HepG2 (cell line): ENCODE data around the gene TMEM87B. TPM values are rescaled to one million over a fixed set of nuclear protein-coding genes. Genes with fewer than 3 reads are reported as not detected.

Source experiments
- ATAC-seq: fragments of 200-7000 bp; cut with Tn5 transposase; 3 replicates; pipeline ENCODE4 v1.9.1; 2020; ENCODE audit warnings: mild to moderate bottlenecking, moderate library complexity
- BruUV-seq: library from RNA; stranded (reverse); fragments of 400-500 nt; replicated peaks from 2 replicates; lab custom pipeline; 2021; lab: Mats Ljungman, UMichigan
- CTCF ChIA-PET: fragments of 300-600 bp; formaldehyde crosslinking; extraction: SDS; loops from one replicate; lab custom pipeline; 2021; ENCODE audit warnings: low total read pairs, inconsistent platforms, low intra/inter-chr PET ratio; lab: Yijun Ruan, JAX
- POLR2A ChIA-PET: fragments of 350-600 bp; sonication (Branson Sonifier 250); formaldehyde crosslinking; loops from one replicate; lab custom pipeline; 2020; ENCODE audit warnings: antibody characterized with exemption, inconsistent platforms; lab: Yijun Ruan, JAX
- DNase-seq: peaks from one replicate; pipeline ENCODE4 v3.0.0-alpha.2; 2015; ENCODE audit warnings: low spot score
- FAIRE-seq: peaks from 3 replicates; lab custom pipeline; 2011; peaks lifted over from hg19 to GRCh38; lab: Jason Lieb, UNC
- H2AFZ ChIP-seq: one replicate; pipeline ENCODE4 v1.6.1; 2011; ENCODE audit warnings: low read length, inconsistent platforms
- H3K27ac ChIP-seq: fragments of 300-600 bp; 3 replicates; pipeline ENCODE4 v1.8.0; 2011; ENCODE audit warnings: mixed run types, mild to moderate bottlenecking, mixed read lengths, low read length, inconsistent platforms; ENCODE audit not compliant: insufficient read depth; ENCODE audit errors: extremely low read length
- H3K27me3 ChIP-seq, 2 experiments: fragments of 200-600 bp in 1 of 2; 2 replicates in 1 of 2; 3 replicates in 1 of 2; pipeline versions ENCODE4 v1.6.0 to v1.8.0; 2011; ENCODE audit warnings: low read length in 2 of 2, mild to moderate bottlenecking in 2 of 2, moderate library complexity in 2 of 2, inconsistent platforms in 1 of 2; ENCODE audit not compliant: insufficient read depth in 2 of 2, control insufficient read depth in 1 of 2
- H3K36me3 ChIP-seq, 2 experiments: fragments of 200-600 bp in 1 of 2; replicated peaks in 1 of 2; 2 replicates in 1 of 2; 3 replicates in 1 of 2; pipeline versions ENCODE4 v1.5.1 to v1.8.0; 2011; ENCODE audit warnings: low read length in 2 of 2, inconsistent platforms in 1 of 2; ENCODE audit not compliant: insufficient read depth in 2 of 2, control insufficient read depth in 1 of 2
- H3K4me1 ChIP-seq: 2 replicates; pipeline ENCODE4 v1.5.1; 2012; ENCODE audit warnings: low read length, inconsistent platforms; ENCODE audit not compliant: insufficient read depth
- H3K4me2 ChIP-seq: 2 replicates; pipeline ENCODE4 v1.6.0; 2011; ENCODE audit warnings: low read depth, low read length, inconsistent platforms
- H3K4me3 ChIP-seq, 3 experiments: fragments of 200-600 bp in 1 of 3; sonication (generic), shearing (Covaris generic) in 1 of 3; replicated peaks in 1 of 3; 2 replicates each; pipeline ENCODE4 v1.5.1; 2011 to 2016; ENCODE audit warnings: low read length in 3 of 3, inconsistent platforms in 2 of 3, low read depth in 2 of 3, mild to moderate bottlenecking in 2 of 3, control low read depth in 1 of 3, mixed read lengths in 1 of 3; ENCODE audit not compliant: insufficient read depth in 1 of 3
- H3K79me2 ChIP-seq: one replicate; pipeline ENCODE4 v1.6.1; 2011; ENCODE audit warnings: low read length, inconsistent platforms; ENCODE audit not compliant: insufficient read depth
- H3K9ac ChIP-seq: 2 replicates; pipeline ENCODE4 v1.6.0; 2011; ENCODE audit warnings: mild to moderate bottlenecking, low read depth, low read length, inconsistent platforms; ENCODE audit not compliant: insufficient read depth
- H3K9me3 ChIP-seq: 2 replicates; pipeline ENCODE4 v1.5.1; 2012; ENCODE audit warnings: mild to moderate bottlenecking, low read length
- H4K20me1 ChIP-seq: 2 replicates; pipeline ENCODE4 v1.6.0; 2011; ENCODE audit warnings: inconsistent platforms, mild to moderate bottlenecking, low read length, moderate library complexity; ENCODE audit not compliant: insufficient read depth
- WGBS: methylation state at CpG from one replicate; pipeline ENCODE4 v1.1.6; 2017; ENCODE audit warnings: low lambda C conversion rate; 5-methylcytosine and 5-hydroxymethylcytosine counted together
- in situ Hi-C: cut with HindIII; loops from 2 replicates; pipeline ENCODE4 v1.10.0; 2017; ENCODE audit warnings: low pct_unique_long_range_greater_than_20kb; ENCODE audit not compliant: extremely low pct_ligation_motif_present
- intact Hi-C: fragments of 100-400 bp; cut with micrococcal nuclease; formaldehyde crosslinking; loops from one replicate; pipeline ENCODE4 v1.10.0; 2022; ENCODE audit not compliant: unreplicated experiment
- polyA plus RNA-seq, 8 experiments: library from polyadenylated mRNA; depleted of rRNA in 3 of 8; stranded (reverse) in 7 of 8; unstranded in 1 of 8; fragments of >200 nt; fragmentation: Illumina TruSeq in 4 of 8; extraction: Trizol in 4 of 8; gene quantifications; 2 replicates each; pipeline versions ENCODE4 v1.2.1 to v1.2.3, GENCODE V29; 2011 to 2016; ENCODE audit warnings: low read depth in 4 of 8, missing spikeins in 1 of 8, mixed read lengths in 1 of 8; ENCODE audit not compliant: insufficient read depth in 1 of 8
- total RNA-seq, 5 experiments: library from RNA; depleted of rRNA; stranded (reverse); fragments of >200 nt; fragmentation: Illumina TruSeq; extraction: Trizol; gene quantifications; 2 replicates each; pipeline ENCODE4 v1.2.3, GENCODE V29; 2016; ENCODE audit warnings: low read depth in 1 of 5
- TF ChIP-seq, protein P1 (sequence below): sonication (generic); formaldehyde crosslinking; IDR thresholded peaks from 2 replicates; pipeline ENCODE4 v1.4.0; 2020; ENCODE audit warnings: missing genetic modification reagents

TMEM87B gene
- total and polyA plus RNA-seq, 2 of the 13 experiments (the other 11 are each of a cell fraction or from before 2014, with no cell fraction given) = 15.1 to 16.2 TPM

DNA sequence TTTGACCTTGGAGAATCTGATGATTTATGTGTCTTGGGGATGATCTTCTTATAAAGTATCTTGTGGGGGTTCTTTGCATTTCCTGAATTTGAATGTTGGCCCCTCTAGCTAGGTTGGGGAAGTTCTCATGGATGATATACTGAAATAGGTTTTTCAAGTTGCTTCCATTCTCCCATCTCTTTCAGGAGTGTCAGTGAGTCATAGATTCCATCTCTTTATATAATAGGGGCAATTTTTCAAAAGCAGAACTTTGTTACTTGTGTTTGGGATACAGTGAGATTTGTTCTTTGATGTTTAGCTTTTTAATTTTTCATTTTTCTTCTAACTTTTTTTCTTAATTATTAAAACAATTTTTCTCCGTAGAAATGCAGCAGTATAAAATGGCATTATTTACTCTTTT, 19.4 kb downstream of the TMEM87B start:
- BruUV-seq = no TSS peak
- Histone ChIP-seq H3K4me2 (no peak overlapping the region), H4K20me1 (no peaks in the 10 kb centered on the region), H3K36me3 (peaks cover 3 to 36% of the 10 kb centered on the region in 2 experiments; a peak in 3 of 5 replicates), H2AFZ (no peak overlapping the region), H3K27ac (no peak overlapping the region), H3K4me1 (no peaks in the 10 kb centered on the region), H3K9me3 (no peaks in the 10 kb centered on the region), H3K9ac (no peak overlapping the region), H3K4me3 (no peak overlapping the region)
- WGBS = 98% methylated on average over 1 of the region's 1 CpG
- FAIRE-seq (no peak), ATAC-seq (no peak), DNase-seq (no peak)
- ChIA-PET CTCF (no interaction called here), POLR2A (no interaction called here)
- intact Hi-C loops = no loop called here
- in situ Hi-C loops = no loop called here
- TF ChIP-seq, protein P1, sequence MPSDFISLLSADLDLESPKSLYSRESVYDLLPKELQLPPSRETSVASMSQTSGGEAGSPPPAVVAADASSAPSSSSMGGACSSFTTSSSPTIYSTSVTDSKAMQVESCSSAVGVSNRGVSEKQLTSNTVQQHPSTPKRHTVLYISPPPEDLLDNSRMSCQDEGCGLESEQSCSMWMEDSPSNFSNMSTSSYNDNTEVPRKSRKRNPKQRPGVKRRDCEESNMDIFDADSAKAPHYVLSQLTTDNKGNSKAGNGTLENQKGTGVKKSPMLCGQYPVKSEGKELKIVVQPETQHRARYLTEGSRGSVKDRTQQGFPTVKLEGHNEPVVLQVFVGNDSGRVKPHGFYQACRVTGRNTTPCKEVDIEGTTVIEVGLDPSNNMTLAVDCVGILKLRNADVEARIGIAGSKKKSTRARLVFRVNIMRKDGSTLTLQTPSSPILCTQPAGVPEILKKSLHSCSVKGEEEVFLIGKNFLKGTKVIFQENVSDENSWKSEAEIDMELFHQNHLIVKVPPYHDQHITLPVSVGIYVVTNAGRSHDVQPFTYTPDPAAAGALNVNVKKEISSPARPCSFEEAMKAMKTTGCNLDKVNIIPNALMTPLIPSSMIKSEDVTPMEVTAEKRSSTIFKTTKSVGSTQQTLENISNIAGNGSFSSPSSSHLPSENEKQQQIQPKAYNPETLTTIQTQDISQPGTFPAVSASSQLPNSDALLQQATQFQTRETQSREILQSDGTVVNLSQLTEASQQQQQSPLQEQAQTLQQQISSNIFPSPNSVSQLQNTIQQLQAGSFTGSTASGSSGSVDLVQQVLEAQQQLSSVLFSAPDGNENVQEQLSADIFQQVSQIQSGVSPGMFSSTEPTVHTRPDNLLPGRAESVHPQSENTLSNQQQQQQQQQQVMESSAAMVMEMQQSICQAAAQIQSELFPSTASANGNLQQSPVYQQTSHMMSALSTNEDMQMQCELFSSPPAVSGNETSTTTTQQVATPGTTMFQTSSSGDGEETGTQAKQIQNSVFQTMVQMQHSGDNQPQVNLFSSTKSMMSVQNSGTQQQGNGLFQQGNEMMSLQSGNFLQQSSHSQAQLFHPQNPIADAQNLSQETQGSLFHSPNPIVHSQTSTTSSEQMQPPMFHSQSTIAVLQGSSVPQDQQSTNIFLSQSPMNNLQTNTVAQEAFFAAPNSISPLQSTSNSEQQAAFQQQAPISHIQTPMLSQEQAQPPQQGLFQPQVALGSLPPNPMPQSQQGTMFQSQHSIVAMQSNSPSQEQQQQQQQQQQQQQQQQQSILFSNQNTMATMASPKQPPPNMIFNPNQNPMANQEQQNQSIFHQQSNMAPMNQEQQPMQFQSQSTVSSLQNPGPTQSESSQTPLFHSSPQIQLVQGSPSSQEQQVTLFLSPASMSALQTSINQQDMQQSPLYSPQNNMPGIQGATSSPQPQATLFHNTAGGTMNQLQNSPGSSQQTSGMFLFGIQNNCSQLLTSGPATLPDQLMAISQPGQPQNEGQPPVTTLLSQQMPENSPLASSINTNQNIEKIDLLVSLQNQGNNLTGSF (CRISPR knock-in tag) = no peak
- TF ChIP-seq, all 625 proteins: peak for 0
- Histone ChIP-seq H3K27me3 (no peaks in the 10 kb centered on the region), H3K79me2 (peaks cover 7% of the 10 kb centered on the region)
